Lower leg skin (tissue), 4 donors: Measurements from ENCODE around the gene PLPPR1. TPM values are rescaled to one million over a fixed set of nuclear protein-coding genes. Genes with fewer than 3 reads are reported as not detected.

Source experiments
- DNase-seq, 2 donors: peaks; one replicate each; pipeline ENCODE4 v3.0.0-alpha.2; 2019; ENCODE audit warnings: low spot score in 2 of 2
- H3K4me3 ChIP-seq: fragments of 200-600 bp; sonication (generic); 2 replicates; pipeline ENCODE4 v1.5.1; 2017; ENCODE audit warnings: mild to moderate bottlenecking, low read depth; ENCODE audit not compliant: poor library complexity, severe bottlenecking
- POLR2A ChIP-seq, 2 donors: fragments of 450-650 bp; IDR thresholded peaks; one replicate each; pipeline ENCODE4 v1.6.1; 2016 to 2017; ENCODE audit warnings: antibody characterized with exemption in 2 of 2, mild to moderate bottlenecking in 1 of 2, moderate library complexity in 1 of 2
- WGBS, 2 donors: methylation state at CpG; one replicate each; pipeline ENCODE4 v1.1.5; 2018; 5-methylcytosine and 5-hydroxymethylcytosine counted together
- intact Hi-C: fragments of 100-400 bp; cut with DNase I; formaldehyde crosslinking; loops from one replicate; pipeline ENCODE4 v1.15.0; 2023; ENCODE audit warnings: low total_unique reads
- total RNA-seq, 4 donors: library from RNA; depleted of rRNA; stranded (reverse); fragments of >200 nt; gene quantifications; one replicate each; pipeline ENCODE4 v1.1.0, GENCODE V29; 2016
- TF ChIP-seq, protein P1 (sequence below), 3 donors: fragments of 450-650 bp; IDR thresholded peaks; one replicate each; pipeline ENCODE4 v1.5.1; 2016; ENCODE audit warnings: antibody characterized with exemption in 3 of 3, mild to moderate bottlenecking in 3 of 3, moderate library complexity in 2 of 3

PLPPR1 gene
- total RNA-seq, 4 donors from 2014 or later = 0.19 to 2.2 (median 0.39) TPM; not detected in 1

GRCh38 chr9:101369884-101370531 lies 341.5 kb downstream of the PLPPR1 start:
- TF ChIP-seq, protein P1, sequence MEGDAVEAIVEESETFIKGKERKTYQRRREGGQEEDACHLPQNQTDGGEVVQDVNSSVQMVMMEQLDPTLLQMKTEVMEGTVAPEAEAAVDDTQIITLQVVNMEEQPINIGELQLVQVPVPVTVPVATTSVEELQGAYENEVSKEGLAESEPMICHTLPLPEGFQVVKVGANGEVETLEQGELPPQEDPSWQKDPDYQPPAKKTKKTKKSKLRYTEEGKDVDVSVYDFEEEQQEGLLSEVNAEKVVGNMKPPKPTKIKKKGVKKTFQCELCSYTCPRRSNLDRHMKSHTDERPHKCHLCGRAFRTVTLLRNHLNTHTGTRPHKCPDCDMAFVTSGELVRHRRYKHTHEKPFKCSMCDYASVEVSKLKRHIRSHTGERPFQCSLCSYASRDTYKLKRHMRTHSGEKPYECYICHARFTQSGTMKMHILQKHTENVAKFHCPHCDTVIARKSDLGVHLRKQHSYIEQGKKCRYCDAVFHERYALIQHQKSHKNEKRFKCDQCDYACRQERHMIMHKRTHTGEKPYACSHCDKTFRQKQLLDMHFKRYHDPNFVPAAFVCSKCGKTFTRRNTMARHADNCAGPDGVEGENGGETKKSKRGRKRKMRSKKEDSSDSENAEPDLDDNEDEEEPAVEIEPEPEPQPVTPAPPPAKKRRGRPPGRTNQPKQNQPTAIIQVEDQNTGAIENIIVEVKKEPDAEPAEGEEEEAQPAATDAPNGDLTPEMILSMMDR (IDR thresholded peaks at IDR 0.05) = no peak
- TF ChIP-seq POLR2A (IDR thresholded peaks at IDR 0.05) = no peak
- no peak overlapping the region for H3K4me3 ChIP-seq
- no peak for DNase-seq
- intact Hi-C loops = no loop called here
- 68 to 87% methylated on average over 2 of the region's 2 CpGs for WGBS, 2 donors

DNA sequence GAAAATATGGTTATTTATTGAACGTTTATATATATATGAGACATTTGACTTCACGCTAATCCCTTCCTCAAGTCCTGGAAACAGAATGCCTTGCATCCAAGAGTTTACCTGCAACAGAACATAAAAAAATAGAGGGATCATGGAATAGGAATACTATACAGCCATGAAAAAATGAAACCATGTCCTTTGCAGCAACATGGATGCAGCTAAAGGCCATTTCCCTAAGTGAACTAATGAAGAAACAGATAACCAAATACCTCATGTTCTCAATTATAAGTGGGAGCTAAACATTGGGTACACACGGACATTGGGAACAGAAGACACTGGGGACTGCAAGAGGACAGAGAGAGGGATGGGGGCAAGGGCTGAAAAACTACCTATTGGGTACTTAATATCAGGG lies 343.3 kb downstream of the PLPPR1 start:
- intact Hi-C loops = no loop called here
- H3K4me3 ChIP-seq = no peak overlapping the region
- no peak for DNase-seq
- WGBS, 2 donors = 89 to 95% methylated on average over 3 of the region's 3 CpGs
- TF ChIP-seq, protein P1 (IDR thresholded peaks at IDR 0.05) = no peak
- no peak for TF ChIP-seq POLR2A (IDR thresholded peaks at IDR 0.05)

DNA sequence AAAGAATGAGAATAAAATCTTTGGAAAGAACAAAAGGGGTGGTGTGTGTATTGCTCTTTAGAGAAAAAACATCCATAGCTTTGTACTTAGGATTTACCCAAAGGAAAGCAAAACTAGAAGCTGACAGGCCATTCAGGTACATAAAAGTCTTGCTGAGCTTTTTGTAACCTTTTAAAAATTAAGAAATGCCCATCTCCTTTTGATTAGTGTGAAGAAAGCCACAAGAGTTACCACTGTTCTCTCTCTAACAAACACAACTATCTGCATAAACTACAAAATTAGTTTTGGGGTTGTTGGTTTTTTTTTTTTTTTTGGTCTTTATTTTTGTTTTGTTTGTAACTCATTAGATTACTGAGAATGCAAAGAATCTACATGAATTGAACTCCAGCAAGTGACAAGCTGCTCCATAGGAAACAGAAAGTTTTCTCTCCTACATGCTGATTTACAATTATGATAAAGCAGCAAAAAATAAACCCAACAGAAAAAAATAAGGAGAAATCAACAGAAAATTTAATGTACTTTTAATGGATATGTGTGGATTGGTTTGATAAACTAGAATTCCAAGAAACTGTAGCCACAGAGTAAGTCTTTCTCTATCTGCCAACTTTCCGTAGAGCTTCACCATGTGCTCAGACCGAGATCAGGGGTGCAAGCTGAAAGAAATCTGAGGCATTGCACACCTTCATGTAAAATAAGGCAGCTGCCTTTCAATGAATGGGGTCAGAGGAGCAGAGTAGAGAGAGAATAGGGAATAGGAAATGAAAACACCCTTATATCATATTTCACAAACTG lies 344.0 kb downstream of the PLPPR1 start:
- intact Hi-C loops = no loop called here
- DNase-seq = no peak
- 58 to 61% methylated on average over 2 of the region's 2 CpGs for WGBS, 2 donors
- TF ChIP-seq POLR2A (IDR thresholded peaks at IDR 0.05) = no peak
- TF ChIP-seq, protein P1 (IDR thresholded peaks at IDR 0.05) = no peak
- H3K4me3 ChIP-seq = no peak overlapping the region
